Colonic mucosa (tissue), 4 donors: Measurements from ENCODE around the gene DIPK2A. TPM values are rescaled to one million over a fixed set of nuclear protein-coding genes. Genes with fewer than 3 reads are reported as not detected.
A peak's percentile ranks its signal among the peaks of the same experiment; 100 is the strongest.

Source experiments
- DNase-seq: peaks from one replicate; pipeline ENCODE4 v3.0.0-alpha.2; 2020
- H3K27ac ChIP-seq: fragments of 200-600 bp; one replicate; pipeline ENCODE4 v1.8.0; 2021
- H3K27me3 ChIP-seq: fragments of 200-600 bp; one replicate; pipeline ENCODE4 v1.8.0; 2021
- H3K36me3 ChIP-seq: fragments of 200-600 bp; one replicate; pipeline ENCODE4 v1.8.0; 2021
- H3K4me1 ChIP-seq: fragments of 200-600 bp; one replicate; pipeline ENCODE4 v1.8.0; 2021; ENCODE audit warnings: mild to moderate bottlenecking
- H3K4me3 ChIP-seq: fragments of 200-600 bp; one replicate; pipeline ENCODE4 v1.8.0; 2021
- H3K9ac ChIP-seq, 2 donors: one replicate each; pipeline ENCODE4 v1.7.0; 2013; ENCODE audit warnings: control low read depth in 2 of 2, low read depth in 2 of 2, low read length in 2 of 2
- H3K9me3 ChIP-seq: fragments of 200-600 bp; one replicate; pipeline ENCODE4 v1.8.0; 2021
- CTCF ChIP-seq: fragments of 200-600 bp; IDR thresholded peaks from one replicate; pipeline ENCODE4 v1.8.0; 2022; ENCODE audit warnings: antibody characterized with exemption, mild to moderate bottlenecking
- intact Hi-C: fragments of 100-400 bp; cut with DNase I; formaldehyde crosslinking; loops from one replicate; pipeline ENCODE4 v1.14.1; 2022
- total RNA-seq, 2 donors: library from RNA; stranded (reverse); fragmentation: NEBNext Ultra II Directional in 1 of 2; extraction: Animal tissue kit (Norgen Biotek cat#: 25700) in 1 of 2; gene quantifications; one replicate each; pipeline ENCODE4 v1.2.1, GENCODE V29; 2021
- donor health status: healthy.
- donor health status: DM: no; HTN: no; CAD: no.
- donor health status: DM: no; HTN: no; CAD: no.

DIPK2A gene
- total RNA-seq, 2 donors from 2014 or later = 19.3 to 21.4 TPM

- intact Hi-C loops = no loop called here
- no peak for TF ChIP-seq CTCF
- no peaks in the 10 kb centered on the region for H3K27me3 ChIP-seq
Observed at GRCh38 chr3:143970773-143971358, 757 bp upstream of the DIPK2A start.

GRCh38 chr3:143972155-143972504, 507 bp downstream of the DIPK2A start:
- DNase-seq = no peak
- peak overlapping the region; percentile 94 for H3K4me3 ChIP-seq
- intact Hi-C loops = no loop called here
- no peaks in the 10 kb centered on the region for H3K27me3 ChIP-seq
- H3K9ac ChIP-seq = peak overlapping the region; percentile 85 to 92
- no peak for TF ChIP-seq CTCF
- H3K4me1 ChIP-seq = no peaks in the 10 kb centered on the region
- no peaks in the 10 kb centered on the region for H3K36me3 ChIP-seq
- no peaks in the 10 kb centered on the region for H3K9me3 ChIP-seq
- H3K27ac ChIP-seq = peak overlapping the region; percentile 100

More at GRCh38 chr3:143970773-143971358, 757 bp upstream of the DIPK2A start:
- no peaks in the 10 kb centered on the region for H3K9me3 ChIP-seq
- peak; percentile 58 for DNase-seq
- H3K9ac ChIP-seq = peak overlapping the region; percentile 84 to 92
- H3K36me3 ChIP-seq = no peaks in the 10 kb centered on the region
- peak overlapping the region; percentile 94 for H3K4me3 ChIP-seq
- H3K27ac ChIP-seq = peak overlapping the region; percentile 100
- H3K4me1 ChIP-seq = no peaks in the 10 kb centered on the region

GRCh38 chr3:143972505-143973258, 1.1 kb downstream of the DIPK2A start:
- Histone ChIP-seq H3K9me3 (no peaks in the 10 kb centered on the region), H3K4me3 (peak overlapping the region; percentile 94), H3K27ac (peak overlapping the region; percentile 100), H3K9ac (peak overlapping the region; percentile 85 to 92), H3K27me3 (no peaks in the 10 kb centered on the region), H3K4me1 (no peaks in the 10 kb centered on the region), H3K36me3 (no peaks in the 10 kb centered on the region)
- peak; percentile 20 for TF ChIP-seq CTCF
- intact Hi-C loops = no loop called here
- peak; percentile 79 for DNase-seq

- Histone ChIP-seq H3K27ac (peak overlapping the region; percentile 100), H3K9me3 (no peaks in the 10 kb centered on the region), H3K27me3 (no peaks in the 10 kb centered on the region), H3K4me3 (peak overlapping the region; percentile 94), H3K9ac (peak overlapping the region; percentile 85 to 92), H3K4me1 (no peaks in the 10 kb centered on the region), H3K36me3 (no peaks in the 10 kb centered on the region)
- no peak for TF ChIP-seq CTCF
- DNase-seq = peak; percentile 39
- intact Hi-C loops = no loop called here
Observed at GRCh38 chr3:143973259-143974021, 1.8 kb downstream of the DIPK2A start.
